Measurements from ENCODE around the gene SLFN13.

Gene SLFN13

DNA sequence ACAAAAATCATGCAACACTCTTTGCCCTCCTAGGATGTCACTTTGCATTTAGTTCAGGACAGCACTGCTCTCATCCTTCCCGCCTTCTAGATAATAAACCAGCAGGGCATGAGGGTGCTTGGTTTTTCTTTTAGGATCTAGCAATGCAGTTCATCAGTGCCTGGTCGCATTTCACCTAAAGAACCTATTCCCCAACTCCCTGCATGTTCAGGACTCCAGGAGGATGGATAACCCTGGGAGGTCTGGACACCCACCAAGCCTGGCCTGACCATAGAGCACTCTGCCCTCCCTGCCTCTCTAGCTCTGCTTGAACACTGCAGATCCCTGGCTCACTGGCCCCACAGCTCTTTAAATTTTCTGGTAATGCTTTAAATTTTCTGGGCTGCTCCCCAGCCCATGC, 18.9 kb downstream of the SLFN13 start:
- TF ChIP-seq TAF1 (IDR thresholded peaks at IDR 0.05; ENCODE audit: low read depth) (no peak), YY1 (IDR thresholded peaks at IDR 0.05; ENCODE audit: low read depth) (no peak), NFIC (IDR thresholded peaks at IDR 0.05) (no peak), EP300 (IDR thresholded peaks at IDR 0.05; ENCODE audit: borderline replicate concordance) (no peak), FOXM1 (IDR thresholded peaks at IDR 0.05; ENCODE audit: borderline replicate concordance, low read depth) (no peak), EGR1 (IDR thresholded peaks at IDR 0.05) (no peak), TCF12 (IDR thresholded peaks at IDR 0.05; ENCODE audit: low read depth) (no peak), CREB1 (IDR thresholded peaks at IDR 0.05; ENCODE audit: low read depth) (no peak), CEBPB (IDR thresholded peaks at IDR 0.05) (no peak), ZBTB7A (IDR thresholded peaks at IDR 0.05; ENCODE audit: low read depth) (no peak), RAD21 (IDR thresholded peaks at IDR 0.05; ENCODE audit: low read depth) (no peak), TEAD4 (IDR thresholded peaks at IDR 0.05) (no peak)
- TF ChIP-seq, protein P1, sequence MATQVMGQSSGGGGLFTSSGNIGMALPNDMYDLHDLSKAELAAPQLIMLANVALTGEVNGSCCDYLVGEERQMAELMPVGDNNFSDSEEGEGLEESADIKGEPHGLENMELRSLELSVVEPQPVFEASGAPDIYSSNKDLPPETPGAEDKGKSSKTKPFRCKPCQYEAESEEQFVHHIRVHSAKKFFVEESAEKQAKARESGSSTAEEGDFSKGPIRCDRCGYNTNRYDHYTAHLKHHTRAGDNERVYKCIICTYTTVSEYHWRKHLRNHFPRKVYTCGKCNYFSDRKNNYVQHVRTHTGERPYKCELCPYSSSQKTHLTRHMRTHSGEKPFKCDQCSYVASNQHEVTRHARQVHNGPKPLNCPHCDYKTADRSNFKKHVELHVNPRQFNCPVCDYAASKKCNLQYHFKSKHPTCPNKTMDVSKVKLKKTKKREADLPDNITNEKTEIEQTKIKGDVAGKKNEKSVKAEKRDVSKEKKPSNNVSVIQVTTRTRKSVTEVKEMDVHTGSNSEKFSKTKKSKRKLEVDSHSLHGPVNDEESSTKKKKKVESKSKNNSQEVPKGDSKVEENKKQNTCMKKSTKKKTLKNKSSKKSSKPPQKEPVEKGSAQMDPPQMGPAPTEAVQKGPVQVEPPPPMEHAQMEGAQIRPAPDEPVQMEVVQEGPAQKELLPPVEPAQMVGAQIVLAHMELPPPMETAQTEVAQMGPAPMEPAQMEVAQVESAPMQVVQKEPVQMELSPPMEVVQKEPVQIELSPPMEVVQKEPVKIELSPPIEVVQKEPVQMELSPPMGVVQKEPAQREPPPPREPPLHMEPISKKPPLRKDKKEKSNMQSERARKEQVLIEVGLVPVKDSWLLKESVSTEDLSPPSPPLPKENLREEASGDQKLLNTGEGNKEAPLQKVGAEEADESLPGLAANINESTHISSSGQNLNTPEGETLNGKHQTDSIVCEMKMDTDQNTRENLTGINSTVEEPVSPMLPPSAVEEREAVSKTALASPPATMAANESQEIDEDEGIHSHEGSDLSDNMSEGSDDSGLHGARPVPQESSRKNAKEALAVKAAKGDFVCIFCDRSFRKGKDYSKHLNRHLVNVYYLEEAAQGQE (IDR thresholded peaks at IDR 0.05; ENCODE audit: low read depth), result no peak
- TF ChIP-seq, protein P2, sequence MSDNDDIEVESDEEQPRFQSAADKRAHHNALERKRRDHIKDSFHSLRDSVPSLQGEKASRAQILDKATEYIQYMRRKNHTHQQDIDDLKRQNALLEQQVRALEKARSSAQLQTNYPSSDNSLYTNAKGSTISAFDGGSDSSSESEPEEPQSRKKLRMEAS (IDR thresholded peaks at IDR 0.05), result no peak
- TF ChIP-seq, protein P3, sequence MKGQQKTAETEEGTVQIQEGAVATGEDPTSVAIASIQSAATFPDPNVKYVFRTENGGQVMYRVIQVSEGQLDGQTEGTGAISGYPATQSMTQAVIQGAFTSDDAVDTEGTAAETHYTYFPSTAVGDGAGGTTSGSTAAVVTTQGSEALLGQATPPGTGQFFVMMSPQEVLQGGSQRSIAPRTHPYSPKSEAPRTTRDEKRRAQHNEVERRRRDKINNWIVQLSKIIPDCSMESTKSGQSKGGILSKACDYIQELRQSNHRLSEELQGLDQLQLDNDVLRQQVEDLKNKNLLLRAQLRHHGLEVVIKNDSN (IDR thresholded peaks at IDR 0.05), result no peak

DNA sequence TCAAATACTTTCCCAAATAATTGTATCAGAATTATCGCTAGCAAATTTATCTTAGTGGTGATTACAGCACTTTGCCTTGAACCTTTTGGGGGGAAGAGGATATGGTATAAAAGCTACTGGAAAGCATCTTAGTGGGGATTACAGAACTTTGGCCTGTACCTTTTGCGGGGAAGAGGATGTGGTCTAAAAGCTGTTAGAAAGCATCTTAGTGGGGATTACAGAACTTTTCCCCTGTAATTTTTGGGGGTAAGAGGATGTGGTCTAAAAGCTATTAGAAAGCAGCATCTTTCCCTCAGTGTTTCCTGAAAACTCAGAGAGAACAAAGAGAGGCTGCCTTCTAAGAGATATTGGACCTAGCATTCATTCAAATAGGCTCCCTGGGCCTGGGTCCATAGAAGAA, 20.3 kb downstream of the SLFN13 start:
- no peak for TF ChIP-seq TCF12 (IDR thresholded peaks at IDR 0.05; ENCODE audit: low read depth)
- no peak for TF ChIP-seq FOXM1 (IDR thresholded peaks at IDR 0.05; ENCODE audit: borderline replicate concordance, low read depth)
- TF ChIP-seq, protein P2 (IDR thresholded peaks at IDR 0.05), result no peak
- no peak for TF ChIP-seq CEBPB (IDR thresholded peaks at IDR 0.05)
- TF ChIP-seq YY1 (IDR thresholded peaks at IDR 0.05; ENCODE audit: low read depth), result no peak
- no peak for TF ChIP-seq RAD21 (IDR thresholded peaks at IDR 0.05; ENCODE audit: low read depth)
- TF ChIP-seq NFIC (IDR thresholded peaks at IDR 0.05), result no peak
- TF ChIP-seq CREB1 (IDR thresholded peaks at IDR 0.05; ENCODE audit: low read depth), result no peak
- no peak for TF ChIP-seq ZBTB7A (IDR thresholded peaks at IDR 0.05; ENCODE audit: low read depth)
- TF ChIP-seq, protein P1 (IDR thresholded peaks at IDR 0.05; ENCODE audit: low read depth), result no peak
- no peak for TF ChIP-seq EP300 (IDR thresholded peaks at IDR 0.05; ENCODE audit: borderline replicate concordance)
- TF ChIP-seq TEAD4 (IDR thresholded peaks at IDR 0.05), result no peak
- TF ChIP-seq EGR1 (IDR thresholded peaks at IDR 0.05), result no peak
- TF ChIP-seq, protein P3 (IDR thresholded peaks at IDR 0.05), result no peak
- TF ChIP-seq TAF1 (IDR thresholded peaks at IDR 0.05; ENCODE audit: low read depth), result no peak

DNA sequence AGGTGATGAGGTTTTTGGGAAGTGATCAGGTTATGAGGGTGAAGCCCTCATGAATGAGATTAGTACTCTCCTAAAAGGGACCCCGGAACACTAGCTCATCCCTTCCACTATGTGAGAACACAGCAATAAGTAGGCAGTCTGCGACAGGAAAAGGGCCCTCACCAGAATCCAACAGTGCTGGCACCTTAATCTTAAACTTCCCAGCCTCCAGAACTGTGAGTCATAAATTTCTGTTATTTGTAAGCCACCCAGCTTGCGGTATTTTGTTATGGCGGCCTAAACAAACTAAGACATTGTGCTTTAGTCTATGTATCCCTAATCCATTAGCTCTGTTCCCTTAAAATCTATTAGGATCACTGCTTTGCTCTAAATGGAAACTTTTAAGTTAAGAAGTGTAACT, 24.8 kb downstream of the SLFN13 start:
- TF ChIP-seq NFIC (IDR thresholded peaks at IDR 0.05) (no peak), CREB1 (IDR thresholded peaks at IDR 0.05; ENCODE audit: low read depth) (no peak), TAF1 (IDR thresholded peaks at IDR 0.05; ENCODE audit: low read depth) (no peak), RAD21 (IDR thresholded peaks at IDR 0.05; ENCODE audit: low read depth) (no peak), FOXM1 (IDR thresholded peaks at IDR 0.05; ENCODE audit: borderline replicate concordance, low read depth) (no peak), EP300 (IDR thresholded peaks at IDR 0.05; ENCODE audit: borderline replicate concordance) (no peak), YY1 (IDR thresholded peaks at IDR 0.05; ENCODE audit: low read depth) (no peak), TCF12 (IDR thresholded peaks at IDR 0.05; ENCODE audit: low read depth) (no peak), EGR1 (IDR thresholded peaks at IDR 0.05) (no peak), ZBTB7A (IDR thresholded peaks at IDR 0.05; ENCODE audit: low read depth) (no peak), TEAD4 (IDR thresholded peaks at IDR 0.05) (no peak), CEBPB (IDR thresholded peaks at IDR 0.05) (no peak)
- TF ChIP-seq, protein P2 (IDR thresholded peaks at IDR 0.05), result no peak
- TF ChIP-seq, protein P1 (IDR thresholded peaks at IDR 0.05; ENCODE audit: low read depth), result no peak
- TF ChIP-seq, protein P3 (IDR thresholded peaks at IDR 0.05), result no peak

Measured in Ishikawa (cell line).